ENCODE data around the gene CADM1. TPM values are rescaled to one million over a fixed set of nuclear protein-coding genes. Genes with fewer than 3 reads are reported as not detected.
A peak's percentile ranks its signal among the peaks of the same experiment; 100 is the strongest.

Gene CADM1
- total RNA-seq, 4 donors from 2014 or later = 89.9 to 351 (median 235) TPM

DNA sequence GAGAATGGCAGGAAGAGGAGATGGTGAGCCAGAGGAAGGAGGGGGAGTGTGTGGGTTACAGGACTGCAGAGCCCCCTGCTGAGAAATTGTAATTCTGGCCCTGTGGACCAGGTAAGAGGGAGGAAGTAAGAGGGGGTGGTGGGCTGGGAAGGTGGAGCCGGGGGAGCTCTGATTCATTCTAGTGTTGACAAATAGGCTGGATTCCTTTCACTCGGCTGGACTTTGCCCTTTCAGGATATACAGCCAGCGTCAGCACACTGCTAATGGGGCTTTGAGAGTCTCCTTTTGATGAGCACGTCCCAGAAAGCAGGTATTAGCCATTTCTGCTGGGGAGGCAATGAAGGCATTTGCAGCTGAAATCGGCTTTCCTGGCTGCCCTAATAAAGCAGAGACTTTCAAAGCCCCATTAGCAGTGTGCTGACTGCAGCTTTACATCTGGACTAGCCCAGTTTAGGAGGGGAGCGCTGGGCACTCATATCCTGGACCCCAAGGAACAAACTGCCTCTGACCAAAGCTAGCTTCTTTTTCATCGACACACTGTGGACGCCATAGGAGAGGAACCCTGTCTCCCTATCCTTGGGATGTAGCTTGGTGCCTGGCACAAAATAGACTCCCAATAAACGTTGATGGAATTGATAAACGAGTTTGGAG, 44.8 kb upstream of the CADM1 start:
- Histone ChIP-seq H3K9me3 (no peaks in the 10 kb centered on the region), H3K27ac (peak overlapping the region in 1 of 3 donors; percentile 88), H3K27me3 (no peaks in the 10 kb centered on the region), H3K4me3 (replicated peaks in 1 of 3) (no peak overlapping the region), H3K36me3 (no peaks in the 10 kb centered on the region), H3K4me1 (peaks cover 11 to 23% of the 10 kb centered on the region in 2 donors)
- 60 to 67% methylated on average over 10 of the region's 10 CpGs for WGBS, 2 donors
- DNase-seq = no peak
- intact Hi-C loops (cut with DNase I) = no loop called here
- TF ChIP-seq, protein P1, sequence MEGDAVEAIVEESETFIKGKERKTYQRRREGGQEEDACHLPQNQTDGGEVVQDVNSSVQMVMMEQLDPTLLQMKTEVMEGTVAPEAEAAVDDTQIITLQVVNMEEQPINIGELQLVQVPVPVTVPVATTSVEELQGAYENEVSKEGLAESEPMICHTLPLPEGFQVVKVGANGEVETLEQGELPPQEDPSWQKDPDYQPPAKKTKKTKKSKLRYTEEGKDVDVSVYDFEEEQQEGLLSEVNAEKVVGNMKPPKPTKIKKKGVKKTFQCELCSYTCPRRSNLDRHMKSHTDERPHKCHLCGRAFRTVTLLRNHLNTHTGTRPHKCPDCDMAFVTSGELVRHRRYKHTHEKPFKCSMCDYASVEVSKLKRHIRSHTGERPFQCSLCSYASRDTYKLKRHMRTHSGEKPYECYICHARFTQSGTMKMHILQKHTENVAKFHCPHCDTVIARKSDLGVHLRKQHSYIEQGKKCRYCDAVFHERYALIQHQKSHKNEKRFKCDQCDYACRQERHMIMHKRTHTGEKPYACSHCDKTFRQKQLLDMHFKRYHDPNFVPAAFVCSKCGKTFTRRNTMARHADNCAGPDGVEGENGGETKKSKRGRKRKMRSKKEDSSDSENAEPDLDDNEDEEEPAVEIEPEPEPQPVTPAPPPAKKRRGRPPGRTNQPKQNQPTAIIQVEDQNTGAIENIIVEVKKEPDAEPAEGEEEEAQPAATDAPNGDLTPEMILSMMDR (IDR thresholded peaks at IDR 0.05) = no peak
- no peak for TF ChIP-seq POLR2A (IDR thresholded peaks at IDR 0.05)

- no peak for DNase-seq
- intact Hi-C loops (cut with DNase I) = no loop called here
- Histone ChIP-seq H3K4me1 (peaks cover 6 to 17% of the 10 kb centered on the region in 2 donors), H3K27ac (no peak overlapping the region), H3K9me3 (no peaks in the 10 kb centered on the region), H3K36me3 (no peaks in the 10 kb centered on the region), H3K4me3 (replicated peaks in 1 of 3) (no peak overlapping the region), H3K27me3 (no peaks in the 10 kb centered on the region)
- TF ChIP-seq, protein P1 (IDR thresholded peaks at IDR 0.05) = no peak
- TF ChIP-seq POLR2A (IDR thresholded peaks at IDR 0.05) = no peak
- 64 to 74% methylated on average over 2 of the region's 2 CpGs for WGBS, 2 donors
Measured at GRCh38 chr11:115545581-115546210, 41.5 kb upstream of the CADM1 start.

DNA sequence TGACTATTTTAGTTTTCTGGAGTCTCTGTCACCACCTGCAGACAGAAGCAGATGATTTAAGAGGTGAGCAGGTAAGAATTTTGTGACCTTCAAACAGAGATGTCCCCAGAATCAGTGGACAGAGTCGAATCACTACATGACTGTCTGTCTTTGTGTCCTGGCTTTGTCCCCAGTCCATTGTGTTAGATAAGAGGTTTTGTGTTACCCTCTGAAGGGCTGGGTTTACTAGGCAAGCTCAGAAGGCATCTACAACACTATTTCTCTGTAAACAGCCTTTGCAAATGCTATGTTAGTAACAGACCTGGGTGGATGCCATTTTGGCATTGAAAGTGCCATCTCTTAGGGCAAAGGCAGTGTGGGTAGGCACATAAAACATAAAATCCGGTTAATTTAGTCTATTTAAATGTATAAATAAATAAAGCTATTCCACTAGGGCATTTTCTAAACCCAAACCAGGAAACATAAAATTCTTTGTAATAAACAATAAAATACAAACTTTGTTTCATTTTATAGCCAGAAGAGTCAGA, 40.3 kb upstream of the CADM1 start:
- WGBS, 2 donors = 59 to 63% methylated on average over 2 of the region's 2 CpGs
- TF ChIP-seq, protein P1 (IDR thresholded peaks at IDR 0.05) = no peak
- TF ChIP-seq POLR2A (IDR thresholded peaks at IDR 0.05) = no peak
- Histone ChIP-seq H3K36me3 (no peaks in the 10 kb centered on the region), H3K27ac (no peak overlapping the region), H3K9me3 (no peaks in the 10 kb centered on the region), H3K4me1 (peaks cover 0 to 8% of the 10 kb centered on the region in 2 donors), H3K4me3 (replicated peaks in 1 of 3) (no peak overlapping the region), H3K27me3 (no peaks in the 10 kb centered on the region)
- intact Hi-C loops (cut with DNase I) = no loop called here
- DNase-seq = no peak

DNA sequence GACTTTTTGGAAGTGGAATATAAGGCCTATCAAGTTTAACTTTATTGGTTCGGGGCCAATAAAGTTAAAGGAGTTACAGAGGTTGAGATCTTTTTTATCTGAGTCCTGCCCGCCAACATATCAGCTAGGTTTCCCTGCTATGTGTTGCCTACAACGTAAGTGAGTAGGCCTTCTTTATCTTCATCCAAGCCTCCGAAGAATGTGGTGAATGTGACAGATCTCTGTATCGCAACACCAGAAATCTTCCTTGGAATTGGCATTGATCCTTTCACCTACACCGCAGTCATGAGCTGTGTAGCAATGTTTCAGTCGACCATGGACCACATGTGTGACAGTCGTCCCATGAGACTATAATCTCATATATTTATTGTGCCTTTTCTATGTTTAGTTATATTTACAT, 37.3 kb upstream of the CADM1 start:
- no peak for DNase-seq
- intact Hi-C loops (cut with DNase I) = no loop called here
- no peak overlapping the region for H3K27ac ChIP-seq
- H3K36me3 ChIP-seq = no peaks in the 10 kb centered on the region
- no peak overlapping the region for H3K4me3 ChIP-seq (replicated peaks in 1 of 3)
- TF ChIP-seq, protein P1 (IDR thresholded peaks at IDR 0.05) = no peak
- no peak for TF ChIP-seq POLR2A (IDR thresholded peaks at IDR 0.05)
- WGBS, 2 donors = 91% methylated on average over 8 of the region's 8 CpGs
- no peaks in the 10 kb centered on the region for H3K27me3 ChIP-seq
- H3K4me1 ChIP-seq = no peaks in the 10 kb centered on the region
- H3K9me3 ChIP-seq = no peaks in the 10 kb centered on the region

DNA sequence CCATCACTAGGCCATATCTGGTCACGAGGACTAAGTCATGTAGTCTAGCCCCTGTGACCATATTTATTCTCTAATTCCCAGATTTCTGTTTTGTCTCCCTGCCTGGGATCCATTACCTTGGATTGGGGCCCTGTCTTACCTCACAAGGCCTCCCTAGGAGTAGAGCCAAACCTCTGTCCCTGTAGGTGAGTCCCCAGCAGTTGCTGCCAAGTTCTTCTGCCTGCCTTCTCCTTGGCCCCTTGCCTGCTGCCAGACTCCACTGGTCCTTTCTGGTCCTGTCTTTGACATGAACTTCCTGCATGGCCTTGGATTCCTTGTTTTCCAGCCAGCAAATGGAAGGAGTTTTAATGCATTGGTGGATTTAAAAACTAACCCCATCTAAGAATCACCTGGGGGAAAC, 35.6 kb upstream of the CADM1 start:
- Histone ChIP-seq H3K27me3 (no peaks in the 10 kb centered on the region), H3K9me3 (no peaks in the 10 kb centered on the region), H3K36me3 (no peaks in the 10 kb centered on the region), H3K4me1 (no peaks in the 10 kb centered on the region), H3K27ac (no peak overlapping the region), H3K4me3 (replicated peaks in 1 of 3) (no peak overlapping the region)
- no peak for TF ChIP-seq POLR2A (IDR thresholded peaks at IDR 0.05)
- TF ChIP-seq, protein P1 (IDR thresholded peaks at IDR 0.05) = no peak
- WGBS, 2 donors = 67 to 100% methylated on average over 1 of the region's 1 CpG
- intact Hi-C loops (cut with DNase I) = no loop called here
- peak; percentile 53 to 71 for DNase-seq
